IPS-15b (cell line): ENCODE data around the gene SLC25A18.

Source experiments
- H3K27me3 ChIP-seq: one replicate; pipeline ENCODE4 v1.6.1; 2013; ENCODE audit warnings: low read length; ENCODE audit not compliant: control insufficient read depth, insufficient read depth
- H3K36me3 ChIP-seq: one replicate; pipeline ENCODE4 v1.6.1; 2013; ENCODE audit warnings: low read length; ENCODE audit not compliant: control insufficient read depth, insufficient read depth
- H3K4me1 ChIP-seq: one replicate; pipeline ENCODE4 v1.6.1; 2013; ENCODE audit warnings: mild to moderate bottlenecking, low read length; ENCODE audit not compliant: control insufficient read depth, insufficient read depth
- H3K4me3 ChIP-seq: one replicate; pipeline ENCODE4 v1.5.1; 2013; ENCODE audit warnings: low read depth, low read length
- H3K9ac ChIP-seq: one replicate; pipeline ENCODE4 v1.6.1; 2013; ENCODE audit warnings: low read depth, mild to moderate bottlenecking, low read length
- H3K9me3 ChIP-seq: one replicate; pipeline ENCODE4 v1.6.1; 2013; ENCODE audit warnings: mild to moderate bottlenecking, low read length; ENCODE audit not compliant: control insufficient read depth, insufficient read depth

SLC25A18 gene

DNA sequence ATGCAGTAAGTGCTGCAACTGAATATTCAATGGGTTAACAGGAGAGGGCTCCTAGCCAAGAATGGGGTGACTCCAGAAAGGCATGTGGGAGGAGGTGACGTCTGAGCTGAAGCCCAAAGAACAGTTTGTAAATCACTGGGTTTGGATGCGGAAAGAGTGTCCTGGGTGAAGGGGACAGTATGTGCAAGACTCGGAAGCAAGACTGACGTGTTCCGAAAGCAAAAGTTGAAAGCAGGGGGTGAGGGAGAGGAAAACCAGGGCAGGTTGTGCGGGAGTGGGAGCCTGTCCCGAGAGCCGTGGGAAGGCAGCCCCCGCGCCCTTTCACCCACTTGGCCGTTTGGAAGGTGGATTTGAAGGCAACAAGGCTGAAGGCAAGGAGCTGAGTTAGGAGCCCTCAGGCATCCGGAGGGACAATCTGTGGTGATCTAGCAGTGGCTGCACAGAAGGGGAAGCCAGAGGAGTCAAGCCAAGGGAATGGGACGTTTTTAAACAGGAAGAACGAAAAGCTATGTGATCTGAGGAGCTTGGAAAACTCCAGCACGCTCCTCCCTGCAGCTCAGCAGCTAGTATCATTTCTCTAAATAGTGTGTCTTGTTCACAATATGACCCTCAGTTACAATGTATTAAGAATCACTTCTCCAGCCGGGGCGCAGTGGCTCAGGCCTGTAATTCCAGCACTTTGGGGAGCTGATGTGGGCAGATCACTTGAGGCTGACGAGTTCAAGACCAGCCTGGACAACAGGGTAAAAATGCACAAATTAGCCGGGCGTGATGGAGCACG, 7.7 kb downstream of the SLC25A18 start:
- peaks cover 12% of the 10 kb centered on the region for H3K4me1 ChIP-seq
- H3K9ac ChIP-seq = no peak overlapping the region
- no peak overlapping the region for H3K4me3 ChIP-seq
- no peaks in the 10 kb centered on the region for H3K36me3 ChIP-seq
- H3K27me3 ChIP-seq = no peaks in the 10 kb centered on the region
- H3K9me3 ChIP-seq = no peaks in the 10 kb centered on the region

DNA sequence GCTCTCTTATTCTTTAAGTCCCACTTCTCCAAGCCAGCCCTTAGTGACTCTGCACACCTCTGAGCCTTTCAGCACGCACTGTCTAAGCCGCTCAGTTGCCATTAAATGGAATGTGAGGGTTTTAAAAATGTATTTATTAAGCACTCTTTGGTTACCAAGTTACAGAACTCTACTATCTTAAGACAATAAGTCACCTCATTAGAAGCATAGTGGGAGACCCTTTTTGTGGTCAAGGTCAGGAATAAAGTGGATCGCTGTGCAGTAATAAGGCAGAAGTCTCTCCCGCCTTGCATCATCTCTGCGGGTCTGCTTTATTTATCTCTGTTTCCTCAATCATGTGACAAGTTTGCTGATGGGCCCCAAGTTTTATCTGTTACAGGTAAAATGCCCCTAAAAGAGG, 11.9 kb downstream of the SLC25A18 start:
- Histone ChIP-seq H3K9ac (no peak overlapping the region), H3K4me1 (peaks cover 11% of the 10 kb centered on the region), H3K36me3 (no peaks in the 10 kb centered on the region), H3K27me3 (no peaks in the 10 kb centered on the region), H3K9me3 (no peaks in the 10 kb centered on the region), H3K4me3 (no peak overlapping the region)

DNA sequence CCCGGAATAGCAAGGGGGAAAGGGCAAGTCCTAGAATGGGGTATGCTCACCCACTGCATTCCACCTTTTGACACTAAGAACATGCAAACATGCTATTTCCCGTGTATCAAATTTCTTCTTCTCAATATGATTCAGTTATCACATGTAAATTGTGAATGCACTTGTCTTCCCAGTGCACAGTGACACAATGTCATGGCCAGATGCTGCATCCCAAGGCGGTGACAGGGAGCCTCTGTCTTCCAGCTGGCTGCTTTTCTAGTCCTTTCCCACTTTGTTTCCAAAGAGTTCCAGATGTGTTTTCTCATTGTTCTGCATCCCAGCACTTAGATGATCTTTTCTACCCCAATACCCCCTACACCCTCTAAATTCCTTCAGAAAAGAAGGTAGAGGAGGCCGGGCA, 12.4 kb downstream of the SLC25A18 start:
- Histone ChIP-seq H3K9ac (no peak overlapping the region), H3K36me3 (no peaks in the 10 kb centered on the region), H3K9me3 (no peaks in the 10 kb centered on the region), H3K27me3 (no peaks in the 10 kb centered on the region), H3K4me3 (no peak overlapping the region), H3K4me1 (peaks cover 10% of the 10 kb centered on the region)

DNA sequence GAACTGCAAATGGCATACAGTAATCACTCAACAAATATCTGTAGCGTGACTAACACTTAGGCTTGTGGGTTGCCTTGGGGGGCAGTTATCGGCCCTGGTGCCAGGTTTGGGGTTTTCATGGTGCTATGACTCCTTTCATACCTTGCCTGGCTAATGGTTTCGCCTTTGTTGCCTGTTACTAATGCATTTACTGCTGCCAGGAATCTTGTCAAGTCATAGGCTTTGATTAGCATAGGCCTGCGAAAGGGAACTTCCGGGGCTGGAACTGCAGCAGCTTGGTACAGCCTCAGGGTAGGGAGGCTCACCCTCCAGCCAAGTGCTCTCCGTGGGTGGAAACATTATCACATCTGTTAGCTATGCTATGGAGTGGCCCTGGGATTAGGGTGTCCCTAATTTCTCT, 13.2 kb downstream of the SLC25A18 start:
- no peaks in the 10 kb centered on the region for H3K9me3 ChIP-seq
- peak overlapping the region; percentile 60 for H3K9ac ChIP-seq
- no peak overlapping the region for H3K4me3 ChIP-seq
- H3K36me3 ChIP-seq = no peaks in the 10 kb centered on the region
- H3K4me1 ChIP-seq = peaks cover 7% of the 10 kb centered on the region
- no peaks in the 10 kb centered on the region for H3K27me3 ChIP-seq

DNA sequence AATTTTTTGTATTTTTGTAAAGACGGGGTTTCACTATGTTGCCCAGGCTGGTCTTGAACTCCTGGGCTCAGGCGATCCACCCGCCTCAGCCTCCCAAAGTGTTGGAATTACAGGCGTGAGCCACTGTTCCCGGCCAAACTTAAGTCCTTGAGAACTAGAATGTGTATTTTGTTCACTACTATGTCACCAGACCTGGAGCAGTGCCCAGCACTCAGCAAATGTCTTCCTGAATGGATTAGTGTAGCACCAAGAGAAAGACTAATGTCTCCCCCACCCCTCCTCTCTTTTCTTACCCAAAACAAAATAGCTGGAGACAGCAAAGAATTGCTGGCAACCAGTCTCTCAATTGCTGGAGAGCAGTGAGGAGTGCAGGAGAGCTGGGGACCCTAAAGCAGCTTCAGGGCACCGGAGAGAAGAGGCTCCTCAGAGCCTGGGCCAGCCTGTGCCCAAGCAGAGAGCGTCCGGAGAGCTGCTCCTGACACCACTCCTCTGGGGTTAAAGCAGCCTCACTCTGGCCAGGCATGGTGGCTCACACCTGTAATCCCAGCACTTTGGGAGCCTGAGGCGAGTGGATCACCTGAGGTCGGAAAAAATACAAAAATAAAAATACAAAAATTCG, 14.9 kb downstream of the SLC25A18 start:
- H3K4me3 ChIP-seq = no peak overlapping the region
- no peaks in the 10 kb centered on the region for H3K27me3 ChIP-seq
- no peak overlapping the region for H3K9ac ChIP-seq
- peaks cover 7% of the 10 kb centered on the region for H3K4me1 ChIP-seq
- no peaks in the 10 kb centered on the region for H3K9me3 ChIP-seq
- H3K36me3 ChIP-seq = no peaks in the 10 kb centered on the region

DNA sequence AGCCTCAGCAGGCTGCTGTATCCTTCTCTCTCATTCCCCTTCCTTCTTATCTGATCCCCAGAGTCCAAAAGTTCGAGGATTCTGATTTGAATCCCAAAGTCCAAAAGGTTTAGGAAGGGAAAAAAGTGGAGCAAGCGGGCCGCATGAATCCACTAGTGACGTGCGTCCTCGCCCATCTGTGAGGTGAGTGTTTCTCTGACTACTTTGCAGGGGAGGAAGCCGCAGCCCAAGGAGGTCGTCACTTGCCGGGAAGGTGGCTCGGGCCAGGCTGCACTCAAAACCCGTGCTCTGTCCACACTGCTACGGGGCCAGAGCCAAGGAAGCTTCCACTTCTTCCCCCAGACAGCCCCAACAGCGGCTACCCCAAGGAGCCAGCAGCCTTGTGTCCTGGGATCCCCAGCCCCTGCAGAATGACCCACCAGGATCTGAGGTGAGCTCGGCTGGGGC, 16.3 kb downstream of the SLC25A18 start:
- Histone ChIP-seq H3K27me3 (no peaks in the 10 kb centered on the region), H3K9ac (no peak overlapping the region), H3K9me3 (no peaks in the 10 kb centered on the region), H3K4me1 (peaks cover 7% of the 10 kb centered on the region), H3K36me3 (no peaks in the 10 kb centered on the region), H3K4me3 (no peak overlapping the region)

DNA sequence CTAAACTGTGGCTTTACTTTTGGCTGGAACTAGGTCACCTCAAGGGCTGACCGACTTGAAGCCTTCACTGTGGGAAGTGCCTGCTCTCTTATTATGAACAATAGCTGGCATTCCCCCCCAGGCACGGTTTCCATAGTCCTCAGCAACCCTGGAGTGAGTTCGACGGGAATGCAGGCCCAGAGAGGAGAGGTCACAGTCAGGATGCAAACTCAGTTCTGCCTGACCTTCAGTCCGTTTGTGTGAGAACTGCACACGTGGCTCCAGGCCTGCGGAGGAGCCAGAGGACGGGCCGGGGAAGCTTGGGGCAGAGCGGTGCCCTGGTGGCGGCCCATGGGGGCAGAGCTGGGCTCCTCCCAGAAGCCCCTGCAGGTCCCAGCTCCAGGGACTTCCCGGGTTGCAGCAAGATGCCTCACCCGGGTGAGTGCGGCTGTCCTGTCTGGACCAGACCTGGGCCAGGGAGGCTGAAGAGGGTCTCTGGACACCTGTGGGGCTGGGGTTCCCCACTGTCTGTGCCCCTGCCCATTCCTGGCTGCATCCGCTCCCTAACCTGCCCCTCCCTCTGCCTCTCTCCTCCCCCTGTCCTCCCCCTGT, 17.2 kb downstream of the SLC25A18 start:
- no peaks in the 10 kb centered on the region for H3K36me3 ChIP-seq
- H3K4me1 ChIP-seq = peaks cover 7% of the 10 kb centered on the region
- H3K9ac ChIP-seq = no peak overlapping the region
- H3K9me3 ChIP-seq = no peaks in the 10 kb centered on the region
- no peaks in the 10 kb centered on the region for H3K27me3 ChIP-seq
- no peak overlapping the region for H3K4me3 ChIP-seq

DNA sequence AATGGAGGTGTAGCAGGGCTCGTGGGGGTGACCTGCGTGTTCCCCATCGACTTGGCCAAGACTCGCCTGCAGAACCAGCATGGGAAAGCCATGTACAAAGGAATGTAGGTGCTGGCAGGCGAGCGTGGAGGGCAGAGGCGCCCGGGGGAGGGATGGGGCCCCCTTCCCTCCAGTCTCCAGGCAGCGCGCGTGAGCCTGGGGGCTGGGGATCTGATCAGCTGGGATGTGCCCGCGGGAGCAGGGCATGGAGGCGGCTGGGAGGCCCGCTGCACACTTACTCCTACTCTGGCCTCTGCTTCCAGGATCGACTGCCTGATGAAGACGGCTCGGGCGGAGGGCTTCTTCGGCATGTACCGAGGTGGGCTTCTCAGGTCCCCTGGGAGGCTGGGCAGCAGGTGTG, 17.8 kb downstream of the SLC25A18 start:
- Histone ChIP-seq H3K9me3 (no peaks in the 10 kb centered on the region), H3K27me3 (no peaks in the 10 kb centered on the region), H3K9ac (no peak overlapping the region), H3K4me3 (no peak overlapping the region), H3K4me1 (peaks cover 7% of the 10 kb centered on the region), H3K36me3 (no peaks in the 10 kb centered on the region)

DNA sequence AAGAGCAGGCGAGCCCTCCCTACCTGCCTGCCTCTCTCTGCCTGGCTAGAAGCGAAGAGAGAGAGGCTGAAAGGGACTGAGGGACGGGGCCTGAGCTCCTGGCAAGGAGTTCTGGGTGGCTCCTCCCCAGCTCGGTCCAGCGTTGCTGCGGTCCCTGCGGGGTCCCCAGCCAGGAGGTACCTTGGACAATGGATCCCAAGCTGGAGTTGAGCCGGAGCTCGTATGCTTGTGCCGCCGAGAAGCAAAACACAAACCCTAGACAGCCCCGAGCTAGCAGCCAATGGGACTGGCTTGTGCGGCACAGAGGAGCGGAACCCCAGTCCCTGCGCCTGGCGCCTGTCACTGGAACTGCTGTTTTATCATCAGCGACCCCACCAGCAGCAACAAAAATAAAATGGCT, 18.3 kb downstream of the SLC25A18 start:
- no peaks in the 10 kb centered on the region for H3K36me3 ChIP-seq
- H3K4me1 ChIP-seq = peaks cover 4% of the 10 kb centered on the region
- H3K4me3 ChIP-seq = no peak overlapping the region
- H3K9ac ChIP-seq = no peak overlapping the region
- H3K9me3 ChIP-seq = no peaks in the 10 kb centered on the region
- H3K27me3 ChIP-seq = no peaks in the 10 kb centered on the region

DNA sequence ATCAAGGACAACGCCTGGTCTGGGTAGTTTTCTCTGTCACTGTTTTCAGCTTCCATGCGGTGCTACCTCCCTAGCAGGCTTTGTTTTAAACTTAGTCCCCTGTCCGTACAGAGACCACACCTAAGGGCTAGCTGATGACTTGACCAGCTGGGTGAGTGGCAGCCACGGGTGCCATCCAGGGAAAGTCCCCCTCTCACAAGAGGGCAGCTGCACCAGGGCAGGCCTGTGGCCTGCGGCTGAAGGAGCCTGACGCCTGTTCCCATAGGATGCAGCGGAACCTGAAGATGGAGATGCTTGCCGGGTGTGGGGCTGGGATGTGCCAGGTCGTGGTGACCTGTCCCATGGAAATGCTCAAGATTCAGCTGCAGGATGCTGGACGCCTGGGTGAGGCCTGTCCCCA, 19.9 kb downstream of the SLC25A18 start:
- Histone ChIP-seq H3K9me3 (no peaks in the 10 kb centered on the region), H3K36me3 (peaks cover 7% of the 10 kb centered on the region), H3K4me1 (peaks cover 3% of the 10 kb centered on the region), H3K27me3 (no peaks in the 10 kb centered on the region), H3K9ac (no peak overlapping the region), H3K4me3 (no peak overlapping the region)

DNA sequence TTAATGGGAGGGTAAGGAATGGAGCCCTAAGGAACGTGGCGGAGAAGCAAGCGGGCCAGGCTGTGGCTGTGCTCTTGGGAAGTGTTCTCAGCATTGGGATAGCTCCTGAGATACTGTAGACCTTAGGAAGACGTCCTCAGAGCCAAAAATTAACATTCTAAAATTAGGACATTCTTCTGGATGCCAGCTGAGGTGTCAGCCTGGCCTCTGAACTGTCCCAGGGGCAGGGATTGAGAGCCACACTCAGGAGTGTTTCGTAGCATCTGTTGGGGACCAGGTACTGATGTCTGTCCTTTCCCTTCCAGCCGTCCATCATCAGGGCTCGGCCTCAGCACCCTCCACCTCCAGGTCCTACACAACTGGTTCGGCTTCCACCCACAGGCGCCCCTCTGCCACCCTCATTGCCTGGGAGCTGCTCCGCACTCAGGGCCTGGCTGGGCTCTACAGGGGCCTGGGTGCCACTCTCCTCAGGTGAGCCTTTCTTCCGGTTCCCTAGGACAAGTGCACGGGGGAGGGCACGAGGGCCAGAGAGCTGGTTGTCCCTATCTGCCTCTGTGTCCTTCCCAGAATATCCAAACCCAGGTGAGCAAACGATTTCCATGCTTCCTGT, 23.6 kb downstream of the SLC25A18 start:
- H3K9ac ChIP-seq = no peak overlapping the region
- H3K27me3 ChIP-seq = no peaks in the 10 kb centered on the region
- H3K4me1 ChIP-seq = no peaks in the 10 kb centered on the region
- H3K4me3 ChIP-seq = no peak overlapping the region
- H3K36me3 ChIP-seq = peaks cover 18% of the 10 kb centered on the region
- no peaks in the 10 kb centered on the region for H3K9me3 ChIP-seq
